Activated T-helper 1 cell treated with Interleukin-2 at 50 U/mL for 16 hours (primary cell): Measurements from ENCODE around the gene PNP.

ENCODE experiments used
- DNase-seq: peaks from one replicate; pipeline ENCODE4 v3.0.0-alpha.2; 2020; ENCODE audit warnings: low read depth

The PNP gene

DNA sequence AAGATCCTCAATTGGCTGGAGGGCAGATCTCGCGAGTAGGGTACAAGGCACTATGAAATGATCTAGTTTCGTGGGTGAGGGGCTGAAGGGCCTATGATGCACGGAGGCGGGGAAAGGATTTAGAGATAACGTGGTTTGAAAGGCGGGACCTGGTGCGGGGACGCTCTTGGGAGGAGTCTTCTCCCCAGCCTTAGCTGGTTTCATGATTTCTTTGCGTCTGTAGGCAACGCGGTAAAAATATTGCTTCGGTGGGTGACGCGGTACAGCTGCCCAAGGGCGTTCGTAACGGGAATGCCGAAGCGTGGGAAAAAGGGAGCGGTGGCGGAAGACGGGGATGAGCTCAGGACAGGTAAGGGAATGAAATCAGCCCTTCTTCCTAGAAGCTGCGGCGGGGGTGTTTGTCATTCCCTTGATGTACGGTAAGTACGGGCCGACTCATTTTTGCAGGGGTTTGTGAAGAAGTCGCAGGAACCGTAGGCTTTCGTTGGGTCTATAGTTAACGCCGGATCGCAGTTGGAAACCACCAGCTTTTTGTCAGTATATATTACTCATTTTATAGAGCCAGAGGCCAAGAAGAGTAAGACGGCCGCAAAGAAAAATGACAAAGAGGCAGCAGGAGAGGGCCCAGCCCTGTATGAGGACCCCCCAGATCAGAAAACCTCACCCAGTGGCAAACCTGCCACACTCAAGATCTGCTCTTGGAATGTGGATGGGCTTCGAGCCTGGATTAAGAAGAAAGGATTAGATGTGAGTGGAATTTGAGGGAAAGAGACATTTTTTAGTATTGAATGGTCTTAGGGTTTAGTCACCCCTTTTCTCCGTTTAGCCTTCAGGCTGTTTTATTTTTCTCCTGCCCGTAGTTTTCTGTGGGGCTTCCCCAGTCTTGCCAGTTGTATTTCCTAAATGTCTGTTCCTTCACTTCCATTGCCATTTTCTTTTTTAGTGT, 13.6 kb upstream of the PNP start:
- DNase-seq: no peak

DNA sequence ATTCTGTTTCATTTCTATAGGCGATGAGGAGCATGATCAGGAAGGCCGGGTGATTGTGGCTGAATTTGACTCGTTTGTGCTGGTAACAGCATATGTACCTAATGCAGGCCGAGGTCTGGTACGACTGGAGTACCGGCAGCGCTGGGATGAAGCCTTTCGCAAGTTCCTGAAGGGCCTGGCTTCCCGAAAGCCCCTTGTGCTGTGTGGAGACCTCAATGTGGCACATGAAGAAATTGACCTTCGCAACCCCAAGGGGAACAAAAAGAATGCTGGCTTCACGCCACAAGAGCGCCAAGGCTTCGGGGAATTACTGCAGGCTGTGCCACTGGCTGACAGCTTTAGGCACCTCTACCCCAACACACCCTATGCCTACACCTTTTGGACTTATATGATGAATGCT, 12.2 kb upstream of the PNP start:
- DNase-seq: no peak

DNA sequence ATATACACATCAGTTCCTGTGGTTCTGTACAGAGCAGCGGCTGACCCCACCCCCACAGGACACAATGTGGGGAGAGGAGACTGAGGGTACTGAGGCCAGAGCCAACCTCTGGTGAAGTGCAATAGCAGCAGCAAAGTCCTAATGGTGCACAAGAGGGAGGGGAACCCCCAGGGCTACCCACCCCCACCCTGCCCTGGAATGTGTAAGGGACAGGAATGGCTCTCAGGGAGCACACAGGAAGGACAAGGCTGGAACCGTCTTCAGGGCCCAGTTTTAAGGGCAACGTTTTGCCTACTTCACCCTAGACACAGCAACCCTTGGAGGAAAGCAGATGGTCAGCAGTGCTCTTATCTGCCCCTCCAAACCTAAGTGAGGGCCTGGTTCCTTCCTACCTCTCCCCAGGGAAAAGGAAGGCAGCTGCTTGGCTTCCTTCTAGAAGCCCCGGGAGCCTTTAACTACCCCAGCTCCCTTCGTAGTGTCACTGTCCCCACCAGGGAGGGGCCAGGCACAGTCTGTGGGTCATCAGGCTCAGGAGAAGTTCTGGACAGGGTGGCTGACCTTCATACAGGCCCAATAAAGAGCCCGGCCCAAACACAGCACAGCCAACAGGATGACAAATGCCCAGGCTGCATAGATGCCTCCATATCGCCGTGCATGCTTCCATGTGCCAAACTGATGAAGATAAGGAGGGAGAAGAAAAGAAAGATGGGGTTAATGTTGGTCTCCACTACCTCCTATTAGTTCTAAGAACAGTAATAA, 11.0 kb upstream of the PNP start:
- no peak for DNase-seq

DNA sequence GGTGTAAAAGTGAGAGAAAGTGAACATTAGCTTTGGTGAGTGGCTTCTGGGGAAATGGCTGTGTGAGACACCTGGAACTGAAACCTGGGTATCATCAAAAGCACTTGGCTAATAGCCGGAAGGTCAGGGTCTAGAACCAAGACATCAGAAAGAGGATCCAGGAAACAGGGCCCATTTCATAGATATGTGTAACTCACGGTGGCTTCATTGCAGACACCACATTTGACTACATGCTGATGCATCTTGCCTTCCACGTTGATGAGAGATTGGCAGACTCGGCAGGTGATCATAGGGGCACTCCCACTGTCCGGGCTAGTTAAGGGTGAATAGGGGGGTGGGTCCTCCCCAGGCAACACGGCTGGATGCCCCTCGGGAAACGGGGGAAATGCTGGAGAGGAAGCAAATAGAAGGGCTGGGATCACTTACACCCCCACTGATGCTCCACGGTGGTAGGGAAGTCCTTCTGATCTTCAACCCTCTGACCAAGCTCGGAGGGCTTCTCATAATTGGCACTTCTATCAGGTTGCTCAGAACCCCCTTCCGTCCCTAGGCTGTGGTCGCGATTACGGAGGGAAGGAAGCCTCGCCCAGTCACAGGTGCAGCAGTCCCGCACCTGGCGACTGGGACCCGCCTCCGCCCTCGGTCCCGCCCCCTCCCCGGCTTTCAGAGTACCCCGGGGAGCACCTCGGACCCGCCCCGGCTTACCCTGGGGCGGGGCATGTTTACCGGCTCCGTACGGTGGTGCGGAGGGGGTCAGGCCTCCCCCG, 8.6 kb upstream of the PNP start:
- peak; percentile 56 for DNase-seq

DNA sequence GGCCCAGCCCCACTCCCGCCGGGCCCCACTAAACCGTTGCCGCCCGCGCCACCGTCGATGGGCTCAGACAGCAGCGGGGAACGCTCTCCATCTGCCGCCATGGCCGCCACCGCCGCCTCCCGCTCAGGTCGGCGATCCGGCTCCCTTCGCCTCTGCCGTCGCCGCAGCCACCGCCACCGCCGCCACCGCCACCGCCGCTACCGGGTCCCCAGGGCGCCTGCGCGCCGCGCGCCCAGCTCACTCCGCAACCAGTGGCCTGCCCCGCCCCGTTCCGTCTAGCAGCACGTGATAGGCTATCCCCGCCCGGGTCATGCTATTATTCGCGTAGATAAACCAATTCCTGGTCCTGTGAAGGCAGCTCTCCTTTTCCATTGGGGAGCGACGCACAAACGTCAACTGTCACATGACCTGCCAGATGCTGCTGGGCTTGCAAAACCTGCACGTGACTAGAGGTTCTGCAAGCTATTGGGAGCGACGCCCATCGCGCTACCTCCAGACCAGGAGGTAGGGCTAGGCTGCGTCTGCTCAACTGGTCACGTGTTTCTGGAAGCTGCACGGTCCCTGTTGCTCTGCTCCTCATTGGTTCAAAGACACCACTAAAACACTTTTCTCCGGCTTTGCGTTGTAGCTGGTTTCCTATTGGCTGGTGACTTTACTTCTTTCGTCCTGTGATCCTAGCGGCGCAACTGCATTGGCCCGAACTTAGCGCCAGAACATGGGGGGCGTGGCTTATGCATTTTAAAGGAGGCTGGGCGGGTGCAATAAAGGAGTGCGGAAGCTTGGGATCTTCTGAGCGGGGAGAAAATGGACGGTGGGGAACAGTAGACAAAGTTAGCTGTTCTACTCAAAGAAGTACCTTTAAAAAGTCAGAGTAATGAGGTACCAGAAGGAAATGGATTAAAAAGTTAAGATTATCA, 7.7 kb upstream of the PNP start, which contains the start of gene PIP4P1:
PIP4P1 (minus strand) TSS at position 210 of the 917 bp plus-strand sequence; CDS start at position 101, 109 bp downstream.
- peak; percentile 97 for DNase-seq

DNA sequence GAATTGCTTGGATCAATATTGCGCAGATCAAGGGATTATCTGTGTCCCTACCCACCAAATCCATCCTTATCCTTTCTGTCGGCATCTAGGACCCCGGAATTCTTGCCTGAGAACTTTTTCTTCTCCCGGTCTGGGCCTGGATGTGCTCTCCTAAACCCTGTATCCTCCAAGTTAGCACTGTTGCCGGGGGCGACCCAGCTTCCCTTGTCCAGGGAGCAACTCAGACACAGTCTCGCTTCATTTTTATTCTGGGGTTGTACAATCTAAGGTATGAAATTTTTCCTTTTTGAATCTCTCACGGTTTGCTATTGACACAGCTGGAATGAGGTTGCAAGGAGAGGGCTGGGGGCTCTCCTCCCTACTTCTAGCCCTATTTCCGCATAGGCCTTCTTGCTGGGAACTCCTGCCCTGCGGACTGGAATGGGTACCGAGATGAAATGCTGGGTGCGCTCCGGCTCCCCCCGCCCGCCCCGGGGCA, 403 bp upstream of the PNP start:
- DNase-seq: no peak

DNA sequence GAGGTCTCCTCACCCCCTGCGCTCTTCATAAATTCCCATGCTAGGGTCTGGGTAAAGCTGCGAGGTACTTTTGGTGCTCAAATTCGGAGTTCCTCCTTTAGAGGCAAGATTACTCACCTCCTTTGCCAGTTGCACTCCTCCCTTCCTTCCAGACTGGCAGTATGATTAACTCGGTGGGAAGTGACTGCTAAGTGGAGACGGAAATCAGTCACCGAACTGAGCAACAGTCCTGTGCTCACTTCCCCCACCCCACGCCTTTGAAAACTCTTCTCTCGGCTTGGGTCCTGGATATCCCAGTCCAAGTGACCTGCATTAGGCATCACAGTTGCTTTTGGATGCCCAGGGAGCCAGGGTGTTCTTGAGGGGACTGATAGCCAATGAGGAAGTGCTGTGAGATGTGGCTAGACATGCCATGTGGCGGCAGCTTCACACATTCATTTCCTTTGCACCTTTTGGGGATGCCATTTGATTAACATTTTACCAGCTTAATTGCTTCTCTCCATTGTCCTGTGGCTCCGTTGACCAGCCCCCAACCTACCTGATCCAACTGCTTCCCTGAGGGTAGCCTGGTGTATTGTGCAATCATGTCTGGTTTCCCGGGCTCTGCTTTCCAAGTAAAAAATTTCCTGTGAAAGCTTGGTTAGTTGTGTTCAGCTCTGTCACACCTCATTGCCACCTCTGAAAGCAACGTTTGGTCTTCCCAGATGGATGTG, 840 bp downstream of the PNP start:
- DNase-seq: peak; percentile 6

DNA sequence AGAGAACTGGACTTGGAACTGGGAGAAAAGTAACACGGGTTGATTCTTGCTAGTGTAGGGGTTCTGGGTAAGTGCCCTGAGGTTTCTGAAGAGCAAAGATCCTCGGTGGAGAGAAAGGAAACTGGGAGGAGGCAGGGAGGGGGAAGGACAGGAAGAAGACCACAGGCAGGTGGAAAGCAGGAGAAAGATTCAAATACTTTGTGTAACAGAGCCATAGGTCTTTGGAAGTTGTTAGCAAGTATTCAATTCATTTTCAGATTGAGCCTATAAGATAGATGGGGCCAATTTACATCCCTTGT, 1.3 kb downstream of the PNP start:
- no peak for DNase-seq

DNA sequence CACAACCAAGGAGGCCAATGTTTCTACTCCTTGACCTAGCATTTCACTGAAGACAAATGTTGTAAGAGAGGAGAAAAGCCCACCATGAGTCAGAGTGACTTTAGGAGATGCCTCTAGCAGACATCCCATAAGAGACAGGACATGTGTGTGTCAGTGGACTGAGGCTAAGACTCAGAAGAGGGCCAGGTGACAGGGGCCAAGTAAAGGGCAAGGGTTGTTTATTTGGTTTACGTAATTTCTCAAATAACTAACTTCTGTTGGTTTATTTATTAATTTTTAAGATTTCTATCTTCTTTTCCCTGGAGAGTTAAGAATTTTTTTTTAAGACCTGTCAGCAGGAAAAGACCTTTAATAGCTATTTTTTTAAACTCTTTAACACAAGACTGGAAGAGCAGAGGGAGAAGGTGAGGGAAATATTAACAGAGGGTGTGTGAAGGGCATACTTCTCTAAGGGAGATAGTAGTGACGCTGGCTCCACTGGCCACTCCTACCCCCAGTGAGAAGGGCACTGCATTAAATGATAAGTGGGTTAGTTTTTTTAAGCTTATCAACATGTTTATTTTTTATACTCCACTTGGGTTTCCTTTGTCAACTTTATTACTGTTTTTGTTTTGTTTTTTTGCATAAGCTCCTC, 3.4 kb downstream of the PNP start:
- DNase-seq: no peak

DNA sequence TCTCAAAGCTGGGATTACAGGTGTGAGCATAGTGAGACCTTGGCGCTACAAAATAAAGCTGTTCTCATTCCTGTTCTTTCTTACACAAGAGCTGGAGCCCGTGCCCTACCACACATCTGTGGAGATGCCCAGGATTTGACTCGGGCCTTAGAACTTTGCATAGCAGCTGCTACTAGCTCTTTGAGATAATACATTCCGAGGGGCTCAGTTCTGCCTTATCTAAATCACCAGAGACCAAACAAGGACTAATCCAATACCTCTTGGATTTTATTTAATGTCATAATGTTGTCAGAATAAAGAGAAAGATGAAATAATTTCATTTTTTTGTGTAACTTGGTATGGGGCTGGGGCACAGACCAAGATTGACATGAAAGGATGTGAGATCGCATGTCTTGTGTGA, 7.6 kb downstream of the PNP start:
- DNase-seq: no peak

DNA sequence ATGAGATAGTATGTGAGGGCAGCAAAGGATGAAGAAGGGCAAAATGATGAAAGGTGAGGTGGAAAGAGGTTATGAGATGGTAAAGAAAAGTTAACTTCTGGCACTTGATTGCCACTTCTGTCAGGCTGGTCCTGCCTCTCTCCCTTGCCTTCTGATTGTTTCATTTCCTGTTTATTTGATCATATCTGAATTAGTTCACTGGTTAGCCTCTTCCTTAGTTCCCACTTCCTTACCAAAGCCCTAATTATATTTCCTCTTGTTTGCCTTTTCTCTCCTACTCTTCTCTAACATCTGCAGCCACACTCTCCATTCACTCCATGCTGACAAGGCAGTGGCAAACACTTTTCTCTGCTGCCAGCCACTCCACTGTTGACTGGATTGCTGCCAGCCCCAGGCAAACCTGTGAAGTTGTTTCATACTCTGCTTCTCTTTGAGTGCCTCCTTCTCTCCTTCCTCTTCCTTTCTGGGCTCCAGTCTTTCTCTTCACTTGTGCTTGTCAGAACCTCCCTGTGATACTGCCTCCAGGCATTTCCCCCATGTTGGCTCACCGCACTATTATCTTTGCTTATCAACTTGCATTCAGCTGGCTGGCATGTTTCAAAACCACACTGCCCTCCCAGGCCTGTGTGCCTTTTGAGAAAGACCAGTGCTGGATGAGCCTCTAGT, 8.1 kb downstream of the PNP start:
- no peak for DNase-seq

DNA sequence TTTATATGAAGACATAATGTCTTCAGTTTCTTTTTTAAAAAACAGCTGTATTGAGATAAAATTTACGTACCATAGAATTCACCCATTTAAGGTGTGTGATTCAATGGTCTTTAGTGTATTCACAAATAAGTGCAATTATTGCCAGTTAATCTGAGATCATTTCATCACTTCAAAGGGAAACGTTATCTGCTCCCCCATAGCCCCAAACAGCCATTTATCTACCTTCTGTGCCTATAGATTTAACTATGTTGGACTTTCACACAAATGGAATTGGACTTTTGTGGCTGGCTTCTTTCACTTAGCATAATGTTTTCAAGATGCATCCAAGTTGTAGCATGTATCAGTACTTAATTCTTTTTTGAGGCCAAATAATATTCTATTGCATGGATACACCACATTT, 9.7 kb downstream of the PNP start:
- DNase-seq: no peak

DNA sequence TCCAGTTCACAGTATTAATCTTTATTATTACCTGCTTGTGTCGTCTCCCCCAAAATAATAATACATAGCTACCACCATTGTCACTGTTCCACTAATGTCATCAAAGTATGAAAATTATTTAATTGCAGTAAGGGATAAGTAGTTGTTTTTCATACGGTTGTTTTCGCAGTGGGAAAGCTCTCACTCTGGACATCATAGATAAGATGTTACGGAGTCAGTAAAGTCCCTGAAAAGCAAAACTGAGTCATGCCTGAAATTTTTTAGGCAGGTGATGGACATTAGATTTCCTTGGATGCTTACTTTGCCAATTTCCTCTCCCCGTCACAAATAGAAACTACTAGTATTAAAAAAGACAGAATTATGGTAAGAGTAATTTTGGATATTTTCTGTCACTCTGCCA, 13.2 kb downstream of the PNP start:
- DNase-seq: no peak

DNA sequence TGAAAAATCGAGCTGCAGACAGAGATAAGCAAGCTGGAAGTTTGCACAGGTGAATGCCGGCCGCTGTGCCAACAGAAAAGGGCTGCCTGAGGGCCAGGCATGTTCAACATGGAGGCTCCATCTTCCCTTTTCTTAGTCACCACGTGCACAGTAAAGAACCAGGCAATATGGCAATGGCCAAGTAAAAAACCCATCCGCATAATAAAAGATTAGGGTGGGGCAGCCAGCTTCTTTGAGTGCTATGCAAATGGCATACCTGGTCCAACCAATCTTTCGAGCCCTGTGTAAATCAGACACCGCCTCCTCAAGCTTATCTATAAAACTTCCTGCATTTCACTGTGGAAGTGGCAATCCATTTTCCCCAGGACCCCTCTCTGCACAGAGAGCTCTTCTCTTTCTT, 16.7 kb downstream of the PNP start:
- DNase-seq: no peak

DNA sequence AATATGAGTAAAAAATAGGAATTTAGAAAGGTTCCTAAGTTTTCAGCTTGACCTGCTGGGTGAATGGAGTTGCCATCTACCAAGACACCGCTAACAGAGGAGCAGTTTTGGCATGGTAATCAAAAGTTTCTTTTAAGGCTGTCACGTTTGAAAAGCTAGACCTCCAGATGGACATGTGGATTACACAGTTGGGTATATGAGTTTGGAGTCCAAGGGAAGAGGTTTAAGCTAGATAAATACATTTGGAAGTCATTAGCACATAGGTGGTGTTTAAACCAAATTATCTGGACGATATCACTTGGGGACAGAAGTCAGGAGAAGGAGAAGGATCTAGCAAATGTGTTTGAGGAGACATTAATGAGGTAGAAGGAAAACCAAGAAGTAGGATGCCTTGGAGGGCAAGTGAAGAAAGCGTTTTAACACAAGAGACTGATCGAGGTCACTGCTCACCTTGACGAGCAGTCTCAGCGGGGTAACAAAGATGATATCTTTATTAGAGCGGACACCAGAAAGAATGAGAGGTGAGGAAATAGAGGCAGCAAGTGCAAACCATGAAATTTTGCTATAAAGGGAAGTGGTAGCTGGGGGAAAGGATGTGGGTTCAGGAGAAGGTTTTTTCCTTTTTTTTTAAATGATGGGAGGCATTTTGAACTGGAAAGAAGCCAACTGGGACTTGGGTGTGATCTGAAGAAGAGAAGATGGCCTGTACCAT, 17.6 kb downstream of the PNP start:
- no peak for DNase-seq

DNA sequence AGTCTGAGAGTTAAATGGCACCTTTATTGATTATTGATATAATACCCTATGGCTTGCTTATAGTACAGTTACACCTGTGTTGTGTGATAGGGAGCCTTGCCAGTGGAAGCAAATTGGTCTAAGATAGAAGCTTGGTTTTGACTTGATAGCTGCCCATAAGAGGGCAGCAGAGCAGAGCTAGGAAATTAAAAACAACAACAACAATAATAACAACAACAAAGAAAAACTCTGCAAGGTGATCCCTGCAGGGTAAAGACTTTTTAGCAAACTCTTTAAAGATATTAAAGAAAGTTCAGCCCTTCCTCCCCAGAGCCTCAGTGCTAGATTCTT, 18.2 kb downstream of the PNP start:
- DNase-seq: no peak

DNA sequence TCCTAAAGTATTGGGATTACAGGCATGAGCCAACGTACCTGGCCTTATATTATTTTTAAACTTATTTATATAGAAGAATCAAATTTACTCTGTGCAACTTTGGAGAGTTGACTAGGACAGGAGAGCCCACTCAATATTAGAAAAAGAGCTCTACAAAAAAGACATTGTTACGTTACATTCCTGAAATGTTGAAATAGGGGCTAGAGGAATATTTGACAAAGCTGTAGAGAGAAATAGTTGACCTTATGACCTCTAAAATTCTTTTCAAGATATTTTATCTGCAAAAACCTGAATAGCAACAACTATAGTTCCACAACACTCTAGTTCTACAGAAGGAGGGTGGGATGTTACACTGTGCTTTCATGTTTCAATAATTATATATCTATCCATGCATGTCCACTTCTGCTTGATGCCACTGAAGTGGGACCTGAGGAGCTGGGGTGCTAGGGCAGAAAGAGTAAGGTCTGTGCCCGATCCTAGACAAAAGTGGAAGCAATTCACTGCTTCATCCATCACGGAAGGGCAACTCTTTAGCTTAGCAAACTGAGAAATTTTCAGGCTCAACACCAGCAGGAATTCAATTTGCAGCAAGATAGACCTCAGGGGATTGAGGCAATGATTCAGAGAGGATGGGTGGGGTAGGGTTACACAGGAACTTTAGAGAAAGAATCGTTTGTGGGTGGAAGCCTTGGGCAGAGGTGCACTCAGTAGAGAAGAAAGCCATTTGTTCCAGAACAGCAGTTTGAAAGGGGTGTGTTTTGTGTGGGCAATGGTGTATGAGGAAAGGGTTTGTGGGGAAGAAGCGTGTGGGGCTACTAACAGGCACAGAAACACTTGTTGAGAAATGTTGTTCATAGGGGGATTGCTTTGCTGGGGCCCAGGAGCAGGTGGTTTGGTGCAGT, 20.1 kb downstream of the PNP start:
- DNase-seq: no peak

DNA sequence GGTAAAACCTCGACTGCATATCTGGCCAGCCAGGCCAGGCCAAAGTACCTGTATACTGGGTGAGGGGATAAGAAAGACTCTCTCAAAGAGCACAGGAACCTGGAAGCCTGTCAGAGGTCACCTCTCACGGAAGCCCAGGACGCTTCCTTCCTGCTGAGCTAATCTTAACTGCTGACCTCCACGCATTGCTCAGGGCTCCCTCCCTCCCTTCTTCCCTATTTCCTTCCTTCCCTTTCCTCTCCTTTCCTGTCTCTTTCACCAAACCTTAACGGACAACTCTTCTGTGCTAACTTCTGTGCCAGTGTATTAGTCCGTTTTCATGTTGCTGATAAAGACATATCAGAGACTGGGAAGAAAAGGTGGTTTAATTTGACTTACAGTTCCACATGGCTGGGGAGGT, 21.4 kb downstream of the PNP start:
- DNase-seq: no peak
